K562 (cell line): ENCODE results near the gene CSK. TPM values are rescaled to one million over a fixed set of nuclear protein-coding genes. Genes with fewer than 3 reads are reported as not detected.

Experiments used
- CBX5 ChIP-seq: IDR thresholded peaks from 2 replicates; pipeline ENCODE4 v1.6.1; 2014; ENCODE audit warnings: low read depth, borderline replicate concordance
- L3MBTL2 ChIP-seq: fragments of 450-650 bp; IDR thresholded peaks from 2 replicates; pipeline ENCODE4 v1.6.1; 2016; ENCODE audit warnings: mild to moderate bottlenecking, moderate library complexity
- ZNF778 ChIP-seq: fragments of 450-650 bp; formaldehyde crosslinking; IDR thresholded peaks from 2 replicates; pipeline ENCODE4 v1.4.0; 2020; ENCODE audit warnings: mild to moderate bottlenecking, moderate library complexity
- polyA plus RNA-seq, 8 experiments: library from polyadenylated mRNA; depleted of rRNA in 4 of 8; stranded (reverse) in 5 of 8; unstranded in 3 of 8; fragments of >200 nt; fragmentation: Nextera tagmentation in 2 of 8; fragmentation: Illumina TruSeq in 1 of 8; extraction: Ambion mirVana in 2 of 8; extraction: Trizol in 1 of 8; gene quantifications; 2 replicates each; pipeline versions ENCODE4 v1.2.1 to v1.2.3, GENCODE V29; 2011 to 2014; ENCODE audit warnings: inconsistent platforms in 1 of 8, missing spikeins in 1 of 8
- total RNA-seq, 7 experiments: library from RNA; depleted of rRNA in 6 of 7; stranded (reverse); fragments of >200 nt in 6 of 7; fragmentation: Illumina TruSeq in 2 of 7; extraction: Trizol in 2 of 7; gene quantifications; 2 replicates each; pipeline versions ENCODE4 v1.2.1 to v1.2.3, GENCODE V29; 2011 to 2021; ENCODE audit warnings: low replicate concordance in 1 of 7
- TF ChIP-seq, protein P1 (sequence below), 3 experiments: fragments of 200-800 bp in 1 of 3; fragments of 250-450 bp in 1 of 3; fragments of 450-650 bp in 1 of 3; sonication (Bioruptor Pico) in 1 of 3; sonication (Bioruptor generic) in 1 of 3; formaldehyde crosslinking in 1 of 3; IDR thresholded peaks; 2 replicates each; pipeline versions ENCODE4 v1.6.1 to v1.8.0; 2016 to 2022; ENCODE audit warnings: mild to moderate bottlenecking in 2 of 3, missing genetic modification characterization in 2 of 3, missing compliant biosample characterization in 1 of 3, moderate library complexity in 1 of 3
- TF ChIP-seq, protein P2 (sequence below): sonication (generic); formaldehyde crosslinking; IDR thresholded peaks from 2 replicates; pipeline ENCODE4 v1.8.1; 2023; ENCODE audit warnings: mild to moderate bottlenecking, missing genetic modification reagents
- TF ChIP-seq, protein P3 (sequence below): fragments of 450-650 bp; IDR thresholded peaks from 2 replicates; pipeline ENCODE4 v1.6.1; 2017; ENCODE audit warnings: antibody characterized with exemption, mild to moderate bottlenecking
- TF ChIP-seq, protein P4 (sequence below): sonication (generic); formaldehyde crosslinking; IDR thresholded peaks from 2 replicates; pipeline ENCODE4 v1.8.0; 2022; ENCODE audit warnings: missing genetic modification reagents, mild to moderate bottlenecking, moderate library complexity, borderline replicate concordance
- TF ChIP-seq, protein P5 (sequence below), 2 experiments: IDR thresholded peaks; 2 replicates each; pipeline ENCODE4 v1.6.1; 2011; ENCODE audit warnings: borderline replicate concordance in 1 of 2, control low read depth in 1 of 2, low read depth in 1 of 2, low read length in 1 of 2, mild to moderate bottlenecking in 1 of 2, mixed read lengths in 1 of 2, moderate library complexity in 1 of 2; ENCODE audit not compliant: insufficient read depth in 1 of 2, insufficient read length in 1 of 2, poor library complexity in 1 of 2, severe bottlenecking in 1 of 2; ENCODE audit errors: extremely low read depth in 1 of 2
- TF ChIP-seq, protein P6 (sequence below): sonication (generic); formaldehyde crosslinking; IDR thresholded peaks from 2 replicates; pipeline ENCODE4 v1.4.0; 2020; ENCODE audit warnings: mild to moderate bottlenecking, missing genetic modification reagents

Gene CSK
- total and polyA plus RNA-seq, 9 of the 15 experiments (the other 6 are each of a cell fraction or from before 2014, with no cell fraction given) = 1.5 to 112 (median 22.5) TPM

DNA sequence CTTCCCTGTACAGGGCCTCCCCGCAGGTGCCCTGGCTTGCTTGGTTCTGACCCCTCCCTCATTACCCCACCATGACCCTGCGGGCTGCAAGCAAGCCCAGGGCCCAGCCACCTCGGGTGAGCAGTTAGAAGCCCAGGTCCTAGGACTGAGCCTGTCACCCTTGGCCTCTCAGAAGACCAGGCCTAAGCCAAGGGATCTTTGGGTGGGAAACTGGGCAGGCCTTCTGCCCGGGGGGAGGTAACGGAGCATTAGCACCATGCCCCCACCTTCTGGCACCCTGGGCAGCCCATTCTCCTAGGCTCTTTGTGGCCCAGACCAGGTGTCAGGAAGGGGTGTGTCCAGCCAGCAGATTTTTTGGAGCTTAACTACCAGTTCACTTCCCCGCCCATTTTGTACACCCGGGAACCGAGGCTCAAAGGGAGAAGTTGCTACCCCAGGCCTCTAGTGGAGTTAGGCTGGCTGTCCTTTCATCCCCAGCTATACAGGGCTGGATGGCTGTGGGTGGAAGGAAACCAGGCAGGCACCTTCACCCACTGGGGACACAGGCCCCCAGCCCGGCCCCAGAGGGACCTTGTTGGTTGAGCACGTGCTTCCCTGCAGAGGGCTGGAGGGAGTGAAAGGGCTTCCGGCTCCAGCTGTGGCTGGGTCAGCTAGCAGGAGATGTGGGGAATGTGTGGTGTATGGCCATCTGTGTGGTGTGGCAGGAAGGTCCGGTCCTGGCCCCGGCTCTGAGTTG, 1.4 kb downstream of the CSK start (continued):
- TF ChIP-seq, protein P1, sequence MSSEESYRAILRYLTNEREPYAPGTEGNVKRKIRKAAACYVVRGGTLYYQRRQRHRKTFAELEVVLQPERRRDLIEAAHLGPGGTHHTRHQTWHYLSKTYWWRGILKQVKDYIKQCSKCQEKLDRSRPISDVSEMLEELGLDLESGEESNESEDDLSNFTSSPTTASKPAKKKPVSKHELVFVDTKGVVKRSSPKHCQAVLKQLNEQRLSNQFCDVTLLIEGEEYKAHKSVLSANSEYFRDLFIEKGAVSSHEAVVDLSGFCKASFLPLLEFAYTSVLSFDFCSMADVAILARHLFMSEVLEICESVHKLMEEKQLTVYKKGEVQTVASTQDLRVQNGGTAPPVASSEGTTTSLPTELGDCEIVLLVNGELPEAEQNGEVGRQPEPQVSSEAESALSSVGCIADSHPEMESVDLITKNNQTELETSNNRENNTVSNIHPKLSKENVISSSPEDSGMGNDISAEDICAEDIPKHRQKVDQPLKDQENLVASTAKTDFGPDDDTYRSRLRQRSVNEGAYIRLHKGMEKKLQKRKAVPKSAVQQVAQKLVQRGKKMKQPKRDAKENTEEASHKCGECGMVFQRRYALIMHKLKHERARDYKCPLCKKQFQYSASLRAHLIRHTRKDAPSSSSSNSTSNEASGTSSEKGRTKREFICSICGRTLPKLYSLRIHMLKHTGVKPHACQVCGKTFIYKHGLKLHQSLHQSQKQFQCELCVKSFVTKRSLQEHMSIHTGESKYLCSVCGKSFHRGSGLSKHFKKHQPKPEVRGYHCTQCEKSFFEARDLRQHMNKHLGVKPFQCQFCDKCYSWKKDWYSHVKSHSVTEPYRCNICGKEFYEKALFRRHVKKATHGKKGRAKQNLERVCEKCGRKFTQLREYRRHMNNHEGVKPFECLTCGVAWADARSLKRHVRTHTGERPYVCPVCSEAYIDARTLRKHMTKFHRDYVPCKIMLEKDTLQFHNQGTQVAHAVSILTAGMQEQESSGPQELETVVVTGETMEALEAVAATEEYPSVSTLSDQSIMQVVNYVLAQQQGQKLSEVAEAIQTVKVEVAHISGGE (CRISPR knock-in tag; IDR thresholded peaks at IDR 0.05) = peak in 1 of 3 experiments; percentile 20; a peak in 1 of 6 replicates
- TF ChIP-seq, protein P2, sequence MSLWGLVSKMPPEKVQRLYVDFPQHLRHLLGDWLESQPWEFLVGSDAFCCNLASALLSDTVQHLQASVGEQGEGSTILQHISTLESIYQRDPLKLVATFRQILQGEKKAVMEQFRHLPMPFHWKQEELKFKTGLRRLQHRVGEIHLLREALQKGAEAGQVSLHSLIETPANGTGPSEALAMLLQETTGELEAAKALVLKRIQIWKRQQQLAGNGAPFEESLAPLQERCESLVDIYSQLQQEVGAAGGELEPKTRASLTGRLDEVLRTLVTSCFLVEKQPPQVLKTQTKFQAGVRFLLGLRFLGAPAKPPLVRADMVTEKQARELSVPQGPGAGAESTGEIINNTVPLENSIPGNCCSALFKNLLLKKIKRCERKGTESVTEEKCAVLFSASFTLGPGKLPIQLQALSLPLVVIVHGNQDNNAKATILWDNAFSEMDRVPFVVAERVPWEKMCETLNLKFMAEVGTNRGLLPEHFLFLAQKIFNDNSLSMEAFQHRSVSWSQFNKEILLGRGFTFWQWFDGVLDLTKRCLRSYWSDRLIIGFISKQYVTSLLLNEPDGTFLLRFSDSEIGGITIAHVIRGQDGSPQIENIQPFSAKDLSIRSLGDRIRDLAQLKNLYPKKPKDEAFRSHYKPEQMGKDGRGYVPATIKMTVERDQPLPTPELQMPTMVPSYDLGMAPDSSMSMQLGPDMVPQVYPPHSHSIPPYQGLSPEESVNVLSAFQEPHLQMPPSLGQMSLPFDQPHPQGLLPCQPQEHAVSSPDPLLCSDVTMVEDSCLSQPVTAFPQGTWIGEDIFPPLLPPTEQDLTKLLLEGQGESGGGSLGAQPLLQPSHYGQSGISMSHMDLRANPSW (CRISPR knock-in tag) = no peak
- TF ChIP-seq, protein P3, sequence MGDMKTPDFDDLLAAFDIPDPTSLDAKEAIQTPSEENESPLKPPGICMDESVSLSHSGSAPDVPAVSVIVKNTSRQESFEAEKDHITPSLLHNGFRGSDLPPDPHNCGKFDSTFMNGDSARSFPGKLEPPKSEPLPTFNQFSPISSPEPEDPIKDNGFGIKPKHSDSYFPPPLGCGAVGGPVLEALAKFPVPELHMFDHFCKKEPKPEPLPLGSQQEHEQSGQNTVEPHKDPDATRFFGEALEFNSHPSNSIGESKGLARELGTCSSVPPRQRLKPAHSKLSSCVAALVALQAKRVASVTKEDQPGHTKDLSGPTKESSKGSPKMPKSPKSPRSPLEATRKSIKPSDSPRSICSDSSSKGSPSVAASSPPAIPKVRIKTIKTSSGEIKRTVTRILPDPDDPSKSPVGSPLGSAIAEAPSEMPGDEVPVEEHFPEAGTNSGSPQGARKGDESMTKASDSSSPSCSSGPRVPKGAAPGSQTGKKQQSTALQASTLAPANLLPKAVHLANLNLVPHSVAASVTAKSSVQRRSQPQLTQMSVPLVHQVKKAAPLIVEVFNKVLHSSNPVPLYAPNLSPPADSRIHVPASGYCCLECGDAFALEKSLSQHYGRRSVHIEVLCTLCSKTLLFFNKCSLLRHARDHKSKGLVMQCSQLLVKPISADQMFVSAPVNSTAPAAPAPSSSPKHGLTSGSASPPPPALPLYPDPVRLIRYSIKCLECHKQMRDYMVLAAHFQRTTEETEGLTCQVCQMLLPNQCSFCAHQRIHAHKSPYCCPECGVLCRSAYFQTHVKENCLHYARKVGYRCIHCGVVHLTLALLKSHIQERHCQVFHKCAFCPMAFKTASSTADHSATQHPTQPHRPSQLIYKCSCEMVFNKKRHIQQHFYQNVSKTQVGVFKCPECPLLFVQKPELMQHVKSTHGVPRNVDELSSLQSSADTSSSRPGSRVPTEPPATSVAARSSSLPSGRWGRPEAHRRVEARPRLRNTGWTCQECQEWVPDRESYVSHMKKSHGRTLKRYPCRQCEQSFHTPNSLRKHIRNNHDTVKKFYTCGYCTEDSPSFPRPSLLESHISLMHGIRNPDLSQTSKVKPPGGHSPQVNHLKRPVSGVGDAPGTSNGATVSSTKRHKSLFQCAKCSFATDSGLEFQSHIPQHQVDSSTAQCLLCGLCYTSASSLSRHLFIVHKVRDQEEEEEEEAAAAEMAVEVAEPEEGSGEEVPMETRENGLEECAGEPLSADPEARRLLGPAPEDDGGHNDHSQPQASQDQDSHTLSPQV = peak; percentile 82
- TF ChIP-seq, protein P4, sequence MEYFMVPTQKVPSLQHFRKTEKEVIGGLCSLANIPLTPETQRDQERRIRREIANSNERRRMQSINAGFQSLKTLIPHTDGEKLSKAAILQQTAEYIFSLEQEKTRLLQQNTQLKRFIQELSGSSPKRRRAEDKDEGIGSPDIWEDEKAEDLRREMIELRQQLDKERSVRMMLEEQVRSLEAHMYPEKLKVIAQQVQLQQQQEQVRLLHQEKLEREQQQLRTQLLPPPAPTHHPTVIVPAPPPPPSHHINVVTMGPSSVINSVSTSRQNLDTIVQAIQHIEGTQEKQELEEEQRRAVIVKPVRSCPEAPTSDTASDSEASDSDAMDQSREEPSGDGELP = peak; percentile 61; the same call in 1 of the 2 replicates
- TF ChIP-seq L3MBTL2 (peak; percentile 94), ZNF778 (CRISPR knock-in tag) (no peak), CBX5 (no peak)
- TF ChIP-seq, protein P5, sequence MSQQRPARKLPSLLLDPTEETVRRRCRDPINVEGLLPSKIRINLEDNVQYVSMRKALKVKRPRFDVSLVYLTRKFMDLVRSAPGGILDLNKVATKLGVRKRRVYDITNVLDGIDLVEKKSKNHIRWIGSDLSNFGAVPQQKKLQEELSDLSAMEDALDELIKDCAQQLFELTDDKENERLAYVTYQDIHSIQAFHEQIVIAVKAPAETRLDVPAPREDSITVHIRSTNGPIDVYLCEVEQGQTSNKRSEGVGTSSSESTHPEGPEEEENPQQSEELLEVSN (IDR thresholded peaks at IDR 0.05; ENCODE audit: borderline replicate concordance in 1 of 2, extremely low read depth in 1 of 2, insufficient read depth in 1 of 2, insufficient read length in 1 of 2, low read depth in 1 of 2, low read length in 1 of 2, poor library complexity in 1 of 2, severe bottlenecking in 1 of 2) = peak; percentile 52 to 63
- TF ChIP-seq, protein P6, sequence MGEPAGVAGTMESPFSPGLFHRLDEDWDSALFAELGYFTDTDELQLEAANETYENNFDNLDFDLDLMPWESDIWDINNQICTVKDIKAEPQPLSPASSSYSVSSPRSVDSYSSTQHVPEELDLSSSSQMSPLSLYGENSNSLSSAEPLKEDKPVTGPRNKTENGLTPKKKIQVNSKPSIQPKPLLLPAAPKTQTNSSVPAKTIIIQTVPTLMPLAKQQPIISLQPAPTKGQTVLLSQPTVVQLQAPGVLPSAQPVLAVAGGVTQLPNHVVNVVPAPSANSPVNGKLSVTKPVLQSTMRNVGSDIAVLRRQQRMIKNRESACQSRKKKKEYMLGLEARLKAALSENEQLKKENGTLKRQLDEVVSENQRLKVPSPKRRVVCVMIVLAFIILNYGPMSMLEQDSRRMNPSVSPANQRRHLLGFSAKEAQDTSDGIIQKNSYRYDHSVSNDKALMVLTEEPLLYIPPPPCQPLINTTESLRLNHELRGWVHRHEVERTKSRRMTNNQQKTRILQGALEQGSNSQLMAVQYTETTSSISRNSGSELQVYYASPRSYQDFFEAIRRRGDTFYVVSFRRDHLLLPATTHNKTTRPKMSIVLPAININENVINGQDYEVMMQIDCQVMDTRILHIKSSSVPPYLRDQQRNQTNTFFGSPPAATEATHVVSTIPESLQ = peak; percentile 43; the same call in 1 of the 2 replicates
